Ovary (tissue), 3 donors: ENCODE measurements around the gene PTPN12.

Source experiments
- CTCF ChIP-seq, 3 donors: fragments of 450-650 bp in 2 of 3; fragments of 200-600 bp in 1 of 3; IDR thresholded peaks; one replicate each; pipeline versions ENCODE4 v1.5.1 to v1.8.0; 2016 to 2022; ENCODE audit warnings: antibody characterized with exemption in 3 of 3, mild to moderate bottlenecking in 1 of 3
- EP300 ChIP-seq: sonication (generic); formaldehyde crosslinking; IDR thresholded peaks from one replicate; pipeline ENCODE4 v1.6.1; 2017; ENCODE audit warnings: antibody characterized with exemption
- POLR2A ChIP-seq: fragments of 450-650 bp; IDR thresholded peaks from one replicate; pipeline ENCODE4 v1.6.1; 2017; ENCODE audit warnings: antibody characterized with exemption, mild to moderate bottlenecking, moderate library complexity
- donor health status: DM: no; HTN: no; CAD: no.

- TF ChIP-seq CTCF (IDR thresholded peaks at IDR 0.05) (no peak), POLR2A (no peak), EP300 (no peak)
Measured at GRCh38 chr7:77501192-77501515, 35.9 kb upstream of the PTPN12 start.
